MCF 10A (cell line): Measurements from ENCODE around the gene RPTOR. TPM values are rescaled to one million over a fixed set of nuclear protein-coding genes. Genes with fewer than 3 reads are reported as not detected.

Experiments used
- BruUV-seq: library from RNA; stranded (reverse); fragments of 400-500 nt; replicated peaks from 2 replicates; lab custom pipeline; 2021; lab: Mats Ljungman, UMichigan
- CTCF ChIA-PET: fragments of 300-600 bp; sonication (Branson Sonifier 250); formaldehyde crosslinking; extraction: SDS; loops from one replicate; lab custom pipeline; 2021; ENCODE audit warnings: antibody characterized with exemption, inconsistent platforms; lab: Yijun Ruan, JAX
- POLR2A ChIA-PET: fragments of 300-600, 350-650 bp; sonication (Branson Sonifier 250); formaldehyde crosslinking; extraction: SDS; loops from one replicate; lab custom pipeline; 2020; ENCODE audit warnings: antibody characterized with exemption, inconsistent platforms; lab: Yijun Ruan, JAX
- DNase-seq: peaks from one replicate; pipeline ENCODE4 v3.0.0-alpha.2; 2018; ENCODE audit not compliant: unreplicated experiment
- H3K27ac Mint-ChIP-seq: one replicate; pipeline ENCODE4 v1.8.0; 2022; ENCODE audit warnings: mild to moderate bottlenecking, low read depth, mixed read lengths; ENCODE audit not compliant: unreplicated experiment
- H3K27me3 Mint-ChIP-seq: one replicate; pipeline ENCODE4 v1.8.0; 2022; ENCODE audit warnings: mixed read lengths; ENCODE audit not compliant: insufficient read depth, unreplicated experiment
- H3K36me3 Mint-ChIP-seq: one replicate; pipeline ENCODE4 v1.8.0; 2022; ENCODE audit warnings: mild to moderate bottlenecking, moderate library complexity, mixed read lengths; ENCODE audit not compliant: insufficient read depth, unreplicated experiment
- H3K4me1 Mint-ChIP-seq: one replicate; pipeline ENCODE4 v1.8.0; 2022; ENCODE audit warnings: mixed read lengths; ENCODE audit not compliant: insufficient read depth, unreplicated experiment
- H3K4me3 Mint-ChIP-seq: one replicate; pipeline ENCODE4 v1.8.0; 2022; ENCODE audit warnings: mild to moderate bottlenecking, moderate library complexity, mixed read lengths; ENCODE audit not compliant: unreplicated experiment
- H3K9me3 Mint-ChIP-seq: one replicate; pipeline ENCODE4 v1.8.0; 2022; ENCODE audit warnings: mixed read lengths; ENCODE audit not compliant: unreplicated experiment
- intact Hi-C: fragments of 100-400 bp; cut with micrococcal nuclease; formaldehyde crosslinking; loops from 2 replicates; pipeline ENCODE4 v1.14.1; 2022
- total RNA-seq: library from RNA; stranded (reverse); gene quantifications from 2 replicates; pipeline ENCODE4 v1.2.3, GENCODE V29; 2022
- TF ChIP-seq, protein P1 (sequence below): fragments of 200-600 bp; IDR thresholded peaks from one replicate; pipeline ENCODE4 v1.8.0; 2022; ENCODE audit warnings: antibody characterized with exemption, mild to moderate bottlenecking; ENCODE audit not compliant: unreplicated experiment

Gene RPTOR
- total RNA-seq, 1 experiment from 2014 or later, result 41.3 TPM

DNA sequence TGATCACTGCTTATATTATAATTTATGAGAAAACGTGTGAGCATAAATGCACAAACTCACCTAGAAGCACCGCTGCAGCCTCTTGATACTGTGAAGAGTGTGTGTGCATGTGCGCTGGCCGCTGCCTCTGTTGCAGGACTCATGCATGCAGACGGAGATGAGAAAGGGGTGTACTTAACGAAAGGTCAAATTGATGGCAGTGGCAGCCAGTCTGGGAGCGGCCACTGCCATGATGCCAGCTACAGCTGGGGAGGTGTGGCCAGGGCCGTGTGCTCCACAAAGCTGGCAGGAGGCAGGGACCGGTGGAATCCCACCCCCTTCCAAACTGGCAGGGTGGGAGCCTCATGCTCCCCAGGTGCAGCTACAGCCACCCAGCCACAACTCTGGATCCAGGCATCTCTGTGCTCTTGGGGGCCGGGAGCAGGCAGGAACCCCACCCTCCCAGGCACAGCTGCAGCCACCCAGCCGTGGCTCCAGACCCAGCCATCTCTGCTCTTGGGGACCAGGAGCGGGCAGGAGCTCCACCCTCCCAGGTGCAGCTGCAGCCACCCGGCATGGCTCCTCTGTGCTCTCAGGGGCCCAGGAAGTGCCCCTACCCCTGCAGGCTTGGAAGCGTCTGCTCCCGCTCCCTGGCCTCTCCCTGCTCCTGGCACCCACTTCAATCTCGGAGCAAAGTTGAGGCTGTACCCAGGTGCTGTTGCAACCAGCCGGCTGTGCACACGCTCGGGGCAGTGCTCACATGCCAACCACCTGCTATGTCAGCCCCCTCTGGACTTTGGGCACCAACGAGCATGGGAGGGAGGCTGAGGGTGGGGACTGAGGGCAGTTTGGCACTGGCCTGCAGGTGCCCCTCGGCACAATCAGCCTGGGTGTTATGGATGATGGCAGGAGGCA, 369.5 kb downstream of the RPTOR start:
- Mint-ChIP-seq H3K36me3 (peaks cover 29% of the 10 kb centered on the region), H3K27ac (no peak overlapping the region), H3K9me3 (no peaks in the 10 kb centered on the region), H3K27me3 (no peaks in the 10 kb centered on the region), H3K4me3 (no peak overlapping the region), H3K4me1 (no peaks in the 10 kb centered on the region)
- ChIA-PET CTCF (no interaction called here), POLR2A (interaction anchor here (0.6 kb wide), 1 partner anchor 19 kb away, joined by 3 read pairs; no protein-coding TSS in a partner anchor)
- TF ChIP-seq, protein P1, sequence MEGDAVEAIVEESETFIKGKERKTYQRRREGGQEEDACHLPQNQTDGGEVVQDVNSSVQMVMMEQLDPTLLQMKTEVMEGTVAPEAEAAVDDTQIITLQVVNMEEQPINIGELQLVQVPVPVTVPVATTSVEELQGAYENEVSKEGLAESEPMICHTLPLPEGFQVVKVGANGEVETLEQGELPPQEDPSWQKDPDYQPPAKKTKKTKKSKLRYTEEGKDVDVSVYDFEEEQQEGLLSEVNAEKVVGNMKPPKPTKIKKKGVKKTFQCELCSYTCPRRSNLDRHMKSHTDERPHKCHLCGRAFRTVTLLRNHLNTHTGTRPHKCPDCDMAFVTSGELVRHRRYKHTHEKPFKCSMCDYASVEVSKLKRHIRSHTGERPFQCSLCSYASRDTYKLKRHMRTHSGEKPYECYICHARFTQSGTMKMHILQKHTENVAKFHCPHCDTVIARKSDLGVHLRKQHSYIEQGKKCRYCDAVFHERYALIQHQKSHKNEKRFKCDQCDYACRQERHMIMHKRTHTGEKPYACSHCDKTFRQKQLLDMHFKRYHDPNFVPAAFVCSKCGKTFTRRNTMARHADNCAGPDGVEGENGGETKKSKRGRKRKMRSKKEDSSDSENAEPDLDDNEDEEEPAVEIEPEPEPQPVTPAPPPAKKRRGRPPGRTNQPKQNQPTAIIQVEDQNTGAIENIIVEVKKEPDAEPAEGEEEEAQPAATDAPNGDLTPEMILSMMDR, result no peak
- no TSS peak for BruUV-seq
- intact Hi-C loops, result no loop called here
- DNase-seq, result no peak

DNA sequence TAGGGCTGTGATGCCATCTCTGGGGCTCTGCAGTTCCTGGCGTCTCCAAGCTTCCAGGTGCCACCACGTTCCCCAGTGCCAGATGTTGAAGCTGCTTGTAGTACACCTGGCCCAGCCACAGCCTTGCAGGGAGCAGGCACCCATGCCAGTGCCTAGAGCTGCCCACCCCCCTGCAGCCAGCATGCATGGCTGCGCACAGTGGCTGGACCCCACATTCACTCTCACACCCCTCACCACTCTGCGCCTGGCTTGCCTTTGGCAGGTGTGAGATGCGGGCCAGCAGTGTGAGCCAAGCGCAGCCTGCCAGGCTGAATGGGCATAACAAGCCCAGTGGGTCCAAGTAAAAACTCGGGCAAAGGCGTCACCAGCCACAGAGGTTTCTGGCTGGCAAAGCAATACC, 371.6 kb downstream of the RPTOR start:
- TF ChIP-seq, protein P1, result no peak
- Mint-ChIP-seq H3K9me3 (no peaks in the 10 kb centered on the region), H3K4me1 (no peaks in the 10 kb centered on the region), H3K4me3 (no peak overlapping the region), H3K36me3 (peaks cover 29% of the 10 kb centered on the region), H3K27ac (no peak overlapping the region), H3K27me3 (no peaks in the 10 kb centered on the region)
- no peak for DNase-seq
- ChIA-PET CTCF (no interaction called here), POLR2A (interaction anchor here (0.6 kb wide), 1 partner anchor 1396 kb away, joined by 4 read pairs; no protein-coding TSS in a partner anchor)
- intact Hi-C loops, result no loop called here
- no TSS peak for BruUV-seq

DNA sequence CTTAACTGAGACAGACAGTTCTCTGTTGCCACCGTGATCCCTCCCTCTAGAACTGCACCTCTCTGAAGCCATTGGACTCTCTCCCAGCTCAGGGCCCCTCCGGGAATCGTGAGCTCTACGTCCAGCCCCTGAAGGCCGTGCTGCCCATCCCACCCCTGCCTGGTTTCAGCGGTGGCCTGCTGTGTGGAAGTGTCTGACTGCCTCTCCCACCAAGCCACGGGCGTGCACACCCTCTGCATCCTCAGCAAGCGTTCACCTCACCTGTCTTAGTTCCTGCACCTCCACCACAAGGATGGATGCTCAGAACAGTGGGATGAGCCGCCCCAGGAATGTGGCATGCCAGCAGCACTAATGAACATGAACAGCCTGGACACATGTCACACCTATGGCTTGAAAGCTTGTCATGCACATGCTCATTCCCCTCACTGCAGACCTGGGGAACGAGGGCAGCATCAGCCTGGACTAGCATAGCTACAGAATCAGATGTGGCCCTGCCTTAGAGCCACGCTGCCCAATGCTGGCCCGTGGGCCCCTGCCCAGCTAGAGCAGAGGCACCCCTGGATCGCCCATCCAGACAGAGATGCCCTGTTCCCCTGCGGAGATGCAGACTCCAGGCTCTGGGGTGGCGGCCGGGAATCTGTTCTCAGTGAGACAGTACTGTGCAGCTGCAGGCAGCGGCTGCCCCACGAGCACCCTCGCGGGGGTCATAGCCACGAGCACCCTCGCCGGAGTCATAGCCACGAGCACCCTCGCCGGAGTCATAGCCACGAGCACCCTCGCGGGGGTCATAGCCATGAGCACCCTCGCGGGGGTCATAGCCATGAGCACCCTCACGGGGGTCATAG, 373.3 kb downstream of the RPTOR start:
- Mint-ChIP-seq H3K4me1 (no peaks in the 10 kb centered on the region), H3K9me3 (no peaks in the 10 kb centered on the region), H3K4me3 (no peak overlapping the region), H3K27ac (no peak overlapping the region), H3K27me3 (no peaks in the 10 kb centered on the region), H3K36me3 (peaks cover 26% of the 10 kb centered on the region)
- DNase-seq, result no peak
- no TSS peak for BruUV-seq
- ChIA-PET POLR2A (interaction anchor here (0.7 kb wide), 1 partner anchor 750 kb away, joined by 3 read pairs; no protein-coding TSS in a partner anchor), CTCF (interaction anchor here (0.6 kb wide), 1 partner anchor 128 kb away, joined by 3 read pairs; no protein-coding TSS in a partner anchor)
- TF ChIP-seq, protein P1, result no peak
- intact Hi-C loops, result no loop called here

DNA sequence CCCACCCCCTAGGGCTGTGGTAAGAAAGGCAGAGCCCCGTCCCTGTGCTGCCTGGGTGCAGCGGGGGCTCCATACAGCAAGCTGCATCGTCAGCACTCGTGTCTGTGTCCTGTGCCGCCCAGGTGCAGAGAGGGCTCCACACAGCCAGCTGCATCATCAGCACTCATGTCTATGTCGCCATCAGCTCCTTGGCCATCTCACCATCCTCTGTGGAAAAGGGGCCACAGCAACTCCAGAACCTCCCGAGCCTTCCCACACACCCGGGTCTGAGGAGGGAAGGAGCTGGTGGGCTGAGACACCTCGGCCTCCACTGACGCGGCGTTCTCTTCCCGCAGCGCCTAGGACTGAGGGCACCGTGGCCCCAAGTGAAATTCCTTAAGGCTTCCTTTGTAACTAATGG, 374.1 kb downstream of the RPTOR start:
- CTCF ChIA-PET, result interaction anchor here (0.6 kb wide), 1 partner anchor 129 kb away, joined by 3 read pairs; no protein-coding TSS in a partner anchor
- POLR2A ChIA-PET, result no interaction called here
- Mint-ChIP-seq H3K36me3 (peaks cover 28% of the 10 kb centered on the region), H3K27me3 (no peaks in the 10 kb centered on the region), H3K9me3 (no peaks in the 10 kb centered on the region), H3K4me1 (no peaks in the 10 kb centered on the region), H3K27ac (no peak overlapping the region), H3K4me3 (no peak overlapping the region)
- no peak for DNase-seq
- BruUV-seq, result no TSS peak
- TF ChIP-seq, protein P1, result no peak
- intact Hi-C loops, result no loop called here
